Liver (tissue), 3 donors: ENCODE results near the gene PASD1.

Experiments
- EGR1 ChIP-seq, 2 donors: IDR thresholded peaks; 2 replicates each; pipeline ENCODE4 v1.6.1; 2016 to 2018; ENCODE audit warnings: antibody characterized with exemption in 2 of 2, low read depth in 2 of 2
- JUND ChIP-seq, 2 donors: IDR thresholded peaks; 2 replicates each; pipeline ENCODE4 v1.6.1; 2016; ENCODE audit warnings: antibody characterized with exemption in 2 of 2
- TF ChIP-seq, protein P1 (sequence below): fragments of 150-350 bp; IDR thresholded peaks from 2 replicates; pipeline ENCODE4 v1.5.1; 2017; ENCODE audit warnings: improper control_type of control experiment, low read depth, low read length; ENCODE audit not compliant: missing input control
- TF ChIP-seq, protein P2 (sequence below): IDR thresholded peaks from 2 replicates; pipeline ENCODE4 v1.6.1; 2016; ENCODE audit warnings: antibody characterized with exemption, mild to moderate bottlenecking
- donor health status: healthy.
- donor health status: healthy.

GRCh38 chrX:151724563-151725337 lies 161.3 kb downstream of the PASD1 start:
- TF ChIP-seq, protein P1, sequence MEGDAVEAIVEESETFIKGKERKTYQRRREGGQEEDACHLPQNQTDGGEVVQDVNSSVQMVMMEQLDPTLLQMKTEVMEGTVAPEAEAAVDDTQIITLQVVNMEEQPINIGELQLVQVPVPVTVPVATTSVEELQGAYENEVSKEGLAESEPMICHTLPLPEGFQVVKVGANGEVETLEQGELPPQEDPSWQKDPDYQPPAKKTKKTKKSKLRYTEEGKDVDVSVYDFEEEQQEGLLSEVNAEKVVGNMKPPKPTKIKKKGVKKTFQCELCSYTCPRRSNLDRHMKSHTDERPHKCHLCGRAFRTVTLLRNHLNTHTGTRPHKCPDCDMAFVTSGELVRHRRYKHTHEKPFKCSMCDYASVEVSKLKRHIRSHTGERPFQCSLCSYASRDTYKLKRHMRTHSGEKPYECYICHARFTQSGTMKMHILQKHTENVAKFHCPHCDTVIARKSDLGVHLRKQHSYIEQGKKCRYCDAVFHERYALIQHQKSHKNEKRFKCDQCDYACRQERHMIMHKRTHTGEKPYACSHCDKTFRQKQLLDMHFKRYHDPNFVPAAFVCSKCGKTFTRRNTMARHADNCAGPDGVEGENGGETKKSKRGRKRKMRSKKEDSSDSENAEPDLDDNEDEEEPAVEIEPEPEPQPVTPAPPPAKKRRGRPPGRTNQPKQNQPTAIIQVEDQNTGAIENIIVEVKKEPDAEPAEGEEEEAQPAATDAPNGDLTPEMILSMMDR: no peak
- no peak for TF ChIP-seq JUND (IDR thresholded peaks at IDR 0.05)
- no peak for TF ChIP-seq EGR1 (IDR thresholded peaks at IDR 0.05; ENCODE audit: low read depth in 2 of 2)
- TF ChIP-seq, protein P2, sequence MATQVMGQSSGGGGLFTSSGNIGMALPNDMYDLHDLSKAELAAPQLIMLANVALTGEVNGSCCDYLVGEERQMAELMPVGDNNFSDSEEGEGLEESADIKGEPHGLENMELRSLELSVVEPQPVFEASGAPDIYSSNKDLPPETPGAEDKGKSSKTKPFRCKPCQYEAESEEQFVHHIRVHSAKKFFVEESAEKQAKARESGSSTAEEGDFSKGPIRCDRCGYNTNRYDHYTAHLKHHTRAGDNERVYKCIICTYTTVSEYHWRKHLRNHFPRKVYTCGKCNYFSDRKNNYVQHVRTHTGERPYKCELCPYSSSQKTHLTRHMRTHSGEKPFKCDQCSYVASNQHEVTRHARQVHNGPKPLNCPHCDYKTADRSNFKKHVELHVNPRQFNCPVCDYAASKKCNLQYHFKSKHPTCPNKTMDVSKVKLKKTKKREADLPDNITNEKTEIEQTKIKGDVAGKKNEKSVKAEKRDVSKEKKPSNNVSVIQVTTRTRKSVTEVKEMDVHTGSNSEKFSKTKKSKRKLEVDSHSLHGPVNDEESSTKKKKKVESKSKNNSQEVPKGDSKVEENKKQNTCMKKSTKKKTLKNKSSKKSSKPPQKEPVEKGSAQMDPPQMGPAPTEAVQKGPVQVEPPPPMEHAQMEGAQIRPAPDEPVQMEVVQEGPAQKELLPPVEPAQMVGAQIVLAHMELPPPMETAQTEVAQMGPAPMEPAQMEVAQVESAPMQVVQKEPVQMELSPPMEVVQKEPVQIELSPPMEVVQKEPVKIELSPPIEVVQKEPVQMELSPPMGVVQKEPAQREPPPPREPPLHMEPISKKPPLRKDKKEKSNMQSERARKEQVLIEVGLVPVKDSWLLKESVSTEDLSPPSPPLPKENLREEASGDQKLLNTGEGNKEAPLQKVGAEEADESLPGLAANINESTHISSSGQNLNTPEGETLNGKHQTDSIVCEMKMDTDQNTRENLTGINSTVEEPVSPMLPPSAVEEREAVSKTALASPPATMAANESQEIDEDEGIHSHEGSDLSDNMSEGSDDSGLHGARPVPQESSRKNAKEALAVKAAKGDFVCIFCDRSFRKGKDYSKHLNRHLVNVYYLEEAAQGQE: no peak
